ENCODE results near the gene NAV1. TPM values are rescaled to one million over a fixed set of nuclear protein-coding genes. Genes with fewer than 3 reads are reported as not detected.
A peak's percentile ranks its signal among the peaks of the same experiment; 100 is the strongest.
"Not testable (repeated sequence)": the region's sequence is repeated elsewhere in the genome, so short reads cannot be mapped to it uniquely, and the experiment has no call there.

NAV1 gene, protein sequence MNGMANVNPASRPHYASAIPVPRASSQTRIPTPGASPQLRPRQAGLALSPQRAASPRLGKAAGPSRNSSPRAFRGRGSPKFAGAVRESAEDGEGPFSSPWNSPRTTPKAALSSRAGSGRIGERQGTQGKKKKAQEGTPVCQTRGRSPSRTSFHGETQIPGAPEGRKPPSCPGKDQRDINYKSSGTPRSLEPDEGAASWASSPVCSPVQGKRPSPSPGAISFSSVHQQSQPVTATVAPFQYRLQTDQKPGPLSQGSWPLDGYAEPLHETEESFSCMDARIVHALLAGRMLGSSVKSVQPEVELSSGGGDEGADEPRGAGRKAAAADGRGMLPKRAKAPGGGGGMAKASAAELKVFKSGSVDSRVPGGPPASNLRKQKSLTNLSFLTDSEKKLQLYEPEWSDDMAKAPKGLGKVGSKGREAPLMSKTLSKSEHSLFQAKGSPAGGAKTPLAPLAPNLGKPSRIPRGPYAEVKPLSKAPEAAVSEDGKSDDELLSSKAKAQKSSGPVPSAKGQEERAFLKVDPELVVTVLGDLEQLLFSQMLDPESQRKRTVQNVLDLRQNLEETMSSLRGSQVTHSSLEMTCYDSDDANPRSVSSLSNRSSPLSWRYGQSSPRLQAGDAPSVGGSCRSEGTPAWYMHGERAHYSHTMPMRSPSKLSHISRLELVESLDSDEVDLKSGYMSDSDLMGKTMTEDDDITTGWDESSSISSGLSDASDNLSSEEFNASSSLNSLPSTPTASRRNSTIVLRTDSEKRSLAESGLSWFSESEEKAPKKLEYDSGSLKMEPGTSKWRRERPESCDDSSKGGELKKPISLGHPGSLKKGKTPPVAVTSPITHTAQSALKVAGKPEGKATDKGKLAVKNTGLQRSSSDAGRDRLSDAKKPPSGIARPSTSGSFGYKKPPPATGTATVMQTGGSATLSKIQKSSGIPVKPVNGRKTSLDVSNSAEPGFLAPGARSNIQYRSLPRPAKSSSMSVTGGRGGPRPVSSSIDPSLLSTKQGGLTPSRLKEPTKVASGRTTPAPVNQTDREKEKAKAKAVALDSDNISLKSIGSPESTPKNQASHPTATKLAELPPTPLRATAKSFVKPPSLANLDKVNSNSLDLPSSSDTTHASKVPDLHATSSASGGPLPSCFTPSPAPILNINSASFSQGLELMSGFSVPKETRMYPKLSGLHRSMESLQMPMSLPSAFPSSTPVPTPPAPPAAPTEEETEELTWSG (N-terminal part only)
- total RNA-seq: under 1 TPM; 0.77 to 0.95 TPM
- polyA plus RNA-seq: 1.8 TPM

DNA sequence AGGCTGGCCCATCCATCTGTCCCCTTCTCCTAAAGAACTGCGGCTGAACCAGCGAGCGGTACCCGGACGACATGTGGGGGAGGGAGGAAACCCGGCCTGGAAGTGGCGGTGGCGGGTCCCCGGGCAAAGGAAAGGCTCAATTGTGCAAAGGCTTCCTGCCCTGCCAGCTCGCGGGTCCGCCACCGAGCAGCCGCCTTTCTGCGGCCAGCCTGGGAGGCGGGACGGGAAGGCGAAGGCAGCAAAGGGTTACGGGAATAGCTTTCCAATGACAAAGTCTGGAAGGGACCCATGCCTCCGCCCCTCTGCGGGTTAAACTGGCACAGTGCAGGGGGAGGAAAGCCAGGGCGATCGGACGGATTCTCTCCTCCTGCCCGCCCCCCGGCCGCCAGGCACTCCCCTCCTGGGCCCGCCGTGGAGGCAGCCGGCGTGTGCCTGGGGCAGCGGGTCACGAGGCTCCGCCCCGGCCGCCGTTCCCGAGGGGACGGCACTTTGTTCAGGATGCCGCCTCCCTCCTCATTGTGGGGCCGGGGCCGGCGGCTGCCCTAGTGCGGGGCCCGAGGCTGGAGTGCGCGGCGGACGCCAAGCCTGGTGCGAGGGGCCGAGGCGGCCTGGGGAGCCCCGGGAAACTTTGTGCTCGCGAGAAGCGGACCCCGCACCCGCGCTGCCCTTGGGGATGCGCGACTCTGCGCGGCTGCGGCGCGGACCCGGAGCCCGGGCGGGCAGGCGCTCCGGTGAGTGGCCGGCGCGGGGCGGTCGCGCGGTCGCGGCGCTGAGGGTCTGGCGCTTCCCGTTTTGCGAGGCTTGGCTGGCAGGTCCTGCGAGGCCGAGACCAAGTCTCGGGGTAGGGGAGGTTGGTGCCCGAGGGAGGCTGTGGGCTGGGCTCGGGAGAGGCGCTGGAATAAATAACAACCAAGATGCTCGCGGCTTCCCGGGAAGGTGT is at the start of gene NAV1:
TSS of gene NAV1 (plus strand) at position 516 of the 940 bp plus-strand sequence. CDS start 83,758 bp downstream, outside the sequence.
- H3K27me3 ChIP-seq (ENCODE audit: insufficient read depth, low read length, poor library complexity, severe bottlenecking): peaks cover 31% of the 10 kb centered on the region

GRCh38 chr1:201489643-201490261 is 49.2 kb upstream of the NAV1 start:
- H3K4me3 Mint-ChIP-seq: no peak overlapping the region
- H3K36me3 ChIP-seq (ENCODE audit: insufficient read depth, low read length): peaks cover 5% of the 10 kb centered on the region

More for the DNA sequence above, at the start of gene NAV1:
- H3K9me3 Mint-ChIP-seq: peaks cover 0 to 4% (median 0%) of the 10 kb centered on the region in 5 donors
- H3K4me1 Mint-ChIP-seq: peaks cover 19 to 28% (median 20%) of the 10 kb centered on the region in 3 donors
- Histone ChIP-seq H3K4me3 (ENCODE audit: low read length) (peak within 1 kb of the TSS; percentile 27), H3K9me3 (ENCODE audit: low read length) (no peaks in the 10 kb centered on the region), H3K4me1 (ENCODE audit: insufficient read depth, low read length) (peaks cover 15% of the 10 kb centered on the region), H3K27ac (ENCODE audit: low read depth, low read length) (no peak within 1 kb of the TSS), H3K36me3 (ENCODE audit: insufficient read depth, low read length) (no peaks in the 10 kb centered on the region)
- ChIA-PET POLR2A (no interaction called here), CTCF (interaction anchor here (1.3 kb wide), 1 partner anchor 8 kb away, joined by 5 read pairs; no protein-coding TSS in a partner anchor)
- H3K36me3 Mint-ChIP-seq: peaks cover 0 to 13% (median 5%) of the 10 kb centered on the region in 3 donors
- H3K4me3 Mint-ChIP-seq: peak within 1 kb of the TSS; percentile 16 to 81 (median 74)
- no peak for DNase-seq
- peaks cover 41 to 74% of the 10 kb centered on the region in 2 donors for H3K27me3 Mint-ChIP-seq
- peak within 1 kb of the TSS in 1 of 8 donors; percentile 50 for H3K27ac Mint-ChIP-seq

GRCh38 chr1:201490708-201491131 is 48.2 kb upstream of the NAV1 start:
- H3K27ac ChIP-seq (ENCODE audit: low read depth, low read length): no peak overlapping the region
- no peak for DNase-seq
- no peaks in the 10 kb centered on the region for H3K27me3 ChIP-seq (ENCODE audit: insufficient read depth, low read length, poor library complexity, severe bottlenecking)
- no peak overlapping the region for H3K4me3 ChIP-seq (ENCODE audit: low read length)
- Mint-ChIP-seq H3K36me3 (peaks cover 3 to 93% (median 12%) of the 10 kb centered on the region in 3 donors), H3K27ac (peak overlapping the region in 2 of 8 donors; percentile 71 to 74), H3K27me3 (no peaks in the 10 kb centered on the region), H3K4me1 (no peaks in the 10 kb centered on the region), H3K4me3 (no peak overlapping the region), H3K9me3 (no peaks in the 10 kb centered on the region)
- H3K4me1 ChIP-seq (ENCODE audit: insufficient read depth, low read length): no peaks in the 10 kb centered on the region
- H3K9me3 ChIP-seq (ENCODE audit: low read length): no peaks in the 10 kb centered on the region
- peaks cover 7% of the 10 kb centered on the region for H3K36me3 ChIP-seq (ENCODE audit: insufficient read depth, low read length)
- ChIA-PET POLR2A (no interaction called here), CTCF (interaction anchor here (0.9 to 3.0 kb wide), 3 partner anchors 9 to 43 kb away, joined by 3 to 19 read pairs (median 11); no protein-coding TSS in a partner anchor)

More at GRCh38 chr1:201489643-201490261, 49.2 kb upstream of the NAV1 start:
- Mint-ChIP-seq H3K9me3 (no peaks in the 10 kb centered on the region), H3K27ac (peak overlapping the region in 1 of 8 donors; percentile 74), H3K36me3 (peaks cover 2 to 92% (median 14%) of the 10 kb centered on the region in 3 donors), H3K4me1 (no peaks in the 10 kb centered on the region), H3K27me3 (no peaks in the 10 kb centered on the region)
- ChIA-PET CTCF (interaction anchor here (0.9 to 3.0 kb wide), 4 partner anchors 8 to 42 kb away, joined by 3 to 19 read pairs (median 7); partner anchors contain the start of gene CSRP1), POLR2A (no interaction called here)
- H3K4me1 ChIP-seq (ENCODE audit: insufficient read depth, low read length): no peaks in the 10 kb centered on the region
- no peak for DNase-seq
- no peaks in the 10 kb centered on the region for H3K9me3 ChIP-seq (ENCODE audit: low read length)
- H3K27ac ChIP-seq (ENCODE audit: low read depth, low read length): no peak overlapping the region
- no peak overlapping the region for H3K4me3 ChIP-seq (ENCODE audit: low read length)
- H3K27me3 ChIP-seq (ENCODE audit: insufficient read depth, low read length, poor library complexity, severe bottlenecking): no peaks in the 10 kb centered on the region

- Histone ChIP-seq H3K27me3 (ENCODE audit: insufficient read depth, low read length, poor library complexity, severe bottlenecking) (no peaks in the 10 kb centered on the region), H3K4me3 (ENCODE audit: low read length) (no peak overlapping the region), H3K36me3 (ENCODE audit: insufficient read depth, low read length) (peaks cover 10% of the 10 kb centered on the region), H3K9me3 (ENCODE audit: low read length) (no peaks in the 10 kb centered on the region), H3K4me1 (ENCODE audit: insufficient read depth, low read length) (no peaks in the 10 kb centered on the region), H3K27ac (ENCODE audit: low read depth, low read length) (no peak overlapping the region)
- Mint-ChIP-seq H3K4me3 (no peak overlapping the region), H3K4me1 (peaks cover 0 to 5% (median 0%) of the 10 kb centered on the region in 3 donors), H3K27me3 (no peaks in the 10 kb centered on the region), H3K9me3 (no peaks in the 10 kb centered on the region), H3K36me3 (peaks cover 3 to 93% (median 12%) of the 10 kb centered on the region in 3 donors), H3K27ac (peak overlapping the region in 1 of 8 donors; percentile 53)
- CTCF ChIA-PET: interaction anchor here (2.9 to 3.0 kb wide), 2 partner anchors 11 to 20 kb away, joined by 11 to 19 read pairs; no protein-coding TSS in a partner anchor
- DNase-seq: no peak
- POLR2A ChIA-PET: no interaction called here
Measured at GRCh38 chr1:201491896-201492511, 46.9 kb upstream of the NAV1 start.

GRCh38 chr1:201493026-201493656 is 45.8 kb upstream of the NAV1 start:
- H3K27me3 Mint-ChIP-seq: not testable (repeated sequence)

More at GRCh38 chr1:201493026-201493656, 45.8 kb upstream of the NAV1 start:
- H3K9me3 ChIP-seq (ENCODE audit: low read length); H3K4me3 Mint-ChIP-seq; H3K4me3 ChIP-seq (ENCODE audit: low read length); H3K4me1 ChIP-seq (ENCODE audit: insufficient read depth, low read length); DNase-seq; H3K4me1 Mint-ChIP-seq; H3K27ac ChIP-seq (ENCODE audit: low read depth, low read length); H3K9me3 Mint-ChIP-seq; POLR2A ChIA-PET; H3K27me3 ChIP-seq (ENCODE audit: insufficient read depth, low read length, poor library complexity, severe bottlenecking): not testable (repeated sequence)
- Mint-ChIP-seq H3K36me3 (peaks cover 3 to 85% (median 8%) of the 10 kb centered on the region in 3 donors), H3K27ac (peak overlapping the region in 2 of 8 donors; percentile 63 to 72)
- H3K36me3 ChIP-seq (ENCODE audit: insufficient read depth, low read length): peaks cover 10% of the 10 kb centered on the region
- CTCF ChIA-PET: interaction anchor here (1.0 to 1.2 kb wide), 2 partner anchors 10 to 11 kb away, joined by 3 to 4 read pairs; no protein-coding TSS in a partner anchor

Measured in CD8-positive, alpha-beta memory T cell (primary cell).